Neuron (in vitro differentiated cells): ENCODE results near the gene POU2F3.

Experiments
- H2AFZ ChIP-seq: one replicate; pipeline ENCODE4 v1.6.1; 2013; ENCODE audit warnings: low read depth, mild to moderate bottlenecking, inconsistent platforms, low read length, moderate library complexity
- H3K27me3 ChIP-seq: one replicate; pipeline ENCODE4 v1.6.1; 2013; ENCODE audit warnings: low read length; ENCODE audit not compliant: insufficient read depth
- H3K36me3 ChIP-seq: one replicate; pipeline ENCODE4 v1.6.1; 2013; ENCODE audit warnings: low read length; ENCODE audit not compliant: insufficient read depth
- H3K4me1 ChIP-seq: one replicate; pipeline ENCODE4 v1.6.1; 2013; ENCODE audit warnings: low read length; ENCODE audit not compliant: insufficient read depth
- H3K4me3 ChIP-seq: 2 replicates; pipeline ENCODE4 v1.5.1; 2013; ENCODE audit warnings: mild to moderate bottlenecking, low read length, moderate library complexity
- H3K9me3 ChIP-seq: one replicate; pipeline ENCODE4 v1.6.1; 2013; ENCODE audit warnings: low read length

The POU2F3 gene

DNA sequence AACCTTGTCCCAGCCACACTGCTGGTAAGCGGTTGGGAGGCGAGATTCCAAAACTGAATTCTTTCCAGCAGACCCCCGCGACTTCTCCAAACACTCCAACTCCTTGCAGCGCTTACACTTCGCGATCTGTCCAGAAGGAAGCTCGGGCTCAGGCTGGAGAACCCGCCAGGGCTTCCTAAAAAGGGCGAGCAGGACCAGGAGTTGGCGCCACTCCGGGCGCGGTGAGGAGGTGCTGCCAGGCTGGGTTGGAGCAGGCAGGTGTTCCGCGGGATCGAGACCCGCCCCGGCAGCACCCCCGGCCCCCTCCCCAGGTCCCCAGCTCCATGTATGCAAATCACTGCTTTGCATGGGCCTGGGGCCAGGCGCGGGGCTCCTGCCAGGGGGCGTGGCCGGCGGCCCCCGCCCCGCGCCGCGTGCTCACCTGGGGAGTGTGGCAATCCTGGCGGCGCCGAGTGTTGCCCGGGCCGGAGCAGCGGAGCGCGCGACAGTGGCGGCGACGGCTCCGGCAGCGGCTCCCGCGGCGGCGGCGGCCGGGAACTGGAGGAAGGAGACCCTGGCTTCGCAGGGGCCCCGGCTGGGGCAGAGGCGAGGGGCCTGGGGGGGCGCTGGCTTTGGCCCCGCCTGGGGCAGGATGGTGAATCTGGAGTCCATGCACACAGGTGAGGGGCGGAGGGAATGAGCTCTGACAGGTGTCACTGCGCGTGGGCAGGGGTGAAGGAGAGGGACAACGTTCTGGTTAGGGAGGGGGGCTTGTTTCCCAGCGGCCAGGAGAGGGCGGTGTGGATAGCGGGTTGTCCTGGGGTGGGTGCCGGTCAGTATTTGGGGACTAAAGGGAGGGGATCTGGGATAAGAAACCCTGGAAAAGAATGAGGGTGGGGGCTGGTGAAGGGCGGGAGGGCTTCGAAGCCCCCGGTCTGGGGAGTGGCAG, at the start of gene POU2F3:
POU2F3 (plus strand) TSS at position 428 of the 928 bp plus-strand sequence; CDS start at position 632, 204 bp downstream.
- H3K4me3 ChIP-seq: no peak within 1 kb of the TSS
- H2AFZ ChIP-seq: no peak within 1 kb of the TSS
- no peaks in the 10 kb centered on the region for H3K9me3 ChIP-seq
- H3K27me3 ChIP-seq: peaks cover 77% of the 10 kb centered on the region
- H3K36me3 ChIP-seq: no peaks in the 10 kb centered on the region
- no peaks in the 10 kb centered on the region for H3K4me1 ChIP-seq

GRCh38 chr11:120191058-120191457, 48.9 kb upstream of the POU2F3 start:
- Histone ChIP-seq H2AFZ (no peak overlapping the region), H3K27me3 (peaks cover 2% of the 10 kb centered on the region), H3K4me3 (no peak overlapping the region), H3K9me3 (peaks cover 4% of the 10 kb centered on the region), H3K4me1 (peaks cover 12% of the 10 kb centered on the region), H3K36me3 (no peaks in the 10 kb centered on the region)

DNA sequence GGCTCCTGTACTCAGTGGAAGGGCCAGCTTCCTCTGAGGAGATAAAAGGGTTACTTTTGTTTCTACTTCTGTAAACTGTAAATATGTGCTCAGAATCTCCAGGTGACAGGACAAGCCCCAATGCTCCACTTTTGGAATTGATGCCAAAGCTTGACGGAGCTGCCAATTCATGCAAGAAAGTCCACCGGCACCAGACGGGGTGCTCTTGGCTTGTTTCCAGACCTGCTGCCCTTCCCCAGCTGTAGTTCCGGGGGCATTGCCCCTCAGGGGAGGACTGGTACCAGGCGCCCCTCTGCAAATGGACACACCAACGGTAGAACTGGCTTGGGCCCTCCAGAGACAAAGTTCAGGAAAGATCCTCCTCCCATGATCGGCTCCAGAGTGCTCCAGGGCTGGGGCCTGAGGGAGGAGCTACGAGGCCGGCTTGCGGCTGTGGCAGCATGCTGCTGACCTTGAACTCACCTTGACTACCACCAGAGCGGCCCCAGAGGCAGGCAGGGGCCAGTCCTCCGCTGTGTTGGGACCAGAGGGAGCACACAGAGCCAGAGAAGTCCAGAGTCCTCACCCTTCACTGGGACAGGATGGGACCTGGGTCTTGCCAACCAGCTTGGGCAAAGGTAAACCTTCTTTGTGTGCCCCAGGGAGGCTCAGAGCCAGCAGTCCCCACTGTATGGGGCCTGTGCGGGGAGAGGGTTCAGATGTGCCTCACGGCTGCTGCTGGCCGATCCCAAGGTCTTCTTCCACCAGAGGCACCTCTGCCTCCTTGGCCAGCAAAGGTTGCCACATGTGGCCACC, 46.9 kb upstream of the POU2F3 start:
- Histone ChIP-seq H3K27me3 (peaks cover 2% of the 10 kb centered on the region), H3K4me1 (peaks cover 11% of the 10 kb centered on the region), H2AFZ (no peak overlapping the region), H3K36me3 (no peaks in the 10 kb centered on the region), H3K9me3 (peaks cover 4% of the 10 kb centered on the region), H3K4me3 (no peak overlapping the region)

- H3K4me1 ChIP-seq: peaks cover 11% of the 10 kb centered on the region
- H2AFZ ChIP-seq: no peak overlapping the region
- peaks cover 6% of the 10 kb centered on the region for H3K27me3 ChIP-seq
Observed at GRCh38 chr11:120194166-120194565, 45.8 kb upstream of the POU2F3 start.

GRCh38 chr11:120195601-120196320, 44.2 kb upstream of the POU2F3 start:
- Histone ChIP-seq H3K4me3 (no peak overlapping the region), H3K36me3 (no peaks in the 10 kb centered on the region), H3K9me3 (no peaks in the 10 kb centered on the region), H3K4me1 (peaks cover 11% of the 10 kb centered on the region), H2AFZ (no peak overlapping the region), H3K27me3 (peaks cover 8% of the 10 kb centered on the region)

More at GRCh38 chr11:120194166-120194565, 45.8 kb upstream of the POU2F3 start:
- Histone ChIP-seq H3K9me3 (peaks cover 2% of the 10 kb centered on the region), H3K36me3 (no peaks in the 10 kb centered on the region), H3K4me3 (no peak overlapping the region)

DNA sequence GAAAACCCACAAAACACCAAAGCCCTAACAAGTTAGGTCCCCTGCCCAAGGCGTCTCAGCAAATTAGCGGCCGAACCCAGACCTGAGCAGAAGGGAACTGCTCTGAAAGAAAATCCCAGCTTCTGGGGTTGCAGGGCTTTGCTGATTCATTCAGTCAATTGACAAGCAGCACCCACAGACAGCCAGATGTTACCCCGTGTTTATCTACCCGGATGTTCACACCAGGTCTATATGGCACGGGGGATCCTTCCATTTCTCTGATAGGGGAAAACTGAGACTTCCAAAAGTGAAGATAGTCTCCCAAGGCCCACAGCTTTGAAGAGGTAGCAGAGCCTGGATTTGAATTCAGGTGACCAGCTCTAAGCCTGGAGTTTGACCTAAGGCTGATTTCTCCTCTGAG, 43.1 kb upstream of the POU2F3 start:
- Histone ChIP-seq H3K36me3 (no peaks in the 10 kb centered on the region), H3K4me3 (no peak overlapping the region), H3K27me3 (peaks cover 8% of the 10 kb centered on the region), H2AFZ (no peak overlapping the region), H3K4me1 (peaks cover 11% of the 10 kb centered on the region), H3K9me3 (no peaks in the 10 kb centered on the region)

DNA sequence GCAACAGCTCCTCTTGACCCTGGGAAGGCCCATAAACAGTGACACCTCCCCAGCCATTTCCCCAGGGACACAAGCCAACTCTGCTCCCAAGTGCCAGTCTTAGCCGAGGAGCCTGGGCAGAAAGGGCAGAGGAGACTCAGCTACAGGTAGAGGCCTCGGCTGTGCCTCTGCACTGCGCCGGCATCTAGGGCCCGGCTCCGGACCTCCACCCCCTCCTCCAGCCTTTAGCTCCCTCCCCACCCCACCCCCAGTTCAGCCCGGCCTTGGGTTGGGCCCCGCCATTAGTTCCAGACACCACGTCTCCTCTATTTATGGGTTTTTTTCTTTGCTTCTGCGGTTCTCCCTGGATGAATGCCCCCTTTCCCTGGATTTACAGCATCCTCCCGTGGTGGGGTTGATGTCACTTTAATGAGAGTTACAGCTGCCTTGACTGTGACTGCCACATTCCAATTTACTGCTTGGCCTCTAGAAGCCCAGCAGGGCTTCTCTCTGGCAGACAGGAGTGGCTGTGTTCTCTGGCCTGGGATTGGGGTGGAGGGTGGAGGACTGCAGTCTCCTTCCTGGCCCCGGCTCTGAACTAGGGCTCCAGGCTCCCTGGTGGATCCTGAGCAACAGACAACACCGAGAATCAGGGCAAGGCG, 42.6 kb upstream of the POU2F3 start:
- no peaks in the 10 kb centered on the region for H3K9me3 ChIP-seq
- H3K4me1 ChIP-seq: peaks cover 11% of the 10 kb centered on the region
- H3K36me3 ChIP-seq: no peaks in the 10 kb centered on the region
- no peak overlapping the region for H3K4me3 ChIP-seq
- no peak overlapping the region for H2AFZ ChIP-seq
- peaks cover 8% of the 10 kb centered on the region for H3K27me3 ChIP-seq

DNA sequence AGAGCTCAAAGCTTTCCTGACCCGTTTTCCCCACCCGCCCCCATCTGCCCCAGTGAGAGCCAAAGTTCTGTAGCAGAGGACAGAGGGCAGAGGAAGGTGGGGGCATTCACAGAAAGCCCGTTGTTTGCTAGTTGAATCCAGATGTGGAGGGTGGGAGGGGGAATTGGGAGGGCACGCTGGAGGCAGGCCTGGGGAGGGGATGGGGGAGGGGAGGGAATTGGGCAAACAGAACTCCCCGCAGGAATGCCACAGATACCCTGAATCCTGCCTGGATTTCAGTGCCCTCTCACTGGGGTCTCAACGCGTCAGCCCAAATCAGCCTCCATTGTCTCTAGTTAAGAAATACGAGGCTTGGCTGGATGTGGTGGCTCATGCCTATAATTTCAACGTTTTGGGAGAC, 42.0 kb upstream of the POU2F3 start:
- Histone ChIP-seq H2AFZ (no peak overlapping the region), H3K36me3 (no peaks in the 10 kb centered on the region), H3K9me3 (no peaks in the 10 kb centered on the region), H3K4me3 (no peak overlapping the region), H3K27me3 (peaks cover 8% of the 10 kb centered on the region), H3K4me1 (peaks cover 11% of the 10 kb centered on the region)

DNA sequence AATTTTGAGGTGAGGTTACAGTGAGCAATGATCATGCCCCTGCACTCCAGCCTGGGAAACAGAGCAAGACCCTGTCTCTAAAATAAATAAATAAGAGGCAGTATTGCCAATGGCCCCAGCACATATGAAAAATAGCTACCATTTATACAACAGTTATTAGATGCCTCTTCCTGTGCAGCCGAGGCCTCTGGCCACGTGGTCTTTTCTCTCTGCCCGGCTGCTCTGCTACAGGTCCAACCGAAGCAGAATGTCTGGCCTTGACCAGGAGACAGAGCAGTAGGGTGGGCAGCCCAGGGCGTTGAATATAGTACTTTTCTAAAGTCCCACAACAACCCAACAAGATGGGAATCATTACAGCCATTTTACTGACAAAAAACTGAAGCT, 41.5 kb upstream of the POU2F3 start:
- H3K4me3 ChIP-seq: no peak overlapping the region

GRCh38 chr11:120198787-120199469, 41.0 kb upstream of the POU2F3 start:
- H3K9me3 ChIP-seq: no peaks in the 10 kb centered on the region
- peaks cover 11% of the 10 kb centered on the region for H3K4me1 ChIP-seq
- H3K4me3 ChIP-seq: no peak overlapping the region
- peaks cover 7% of the 10 kb centered on the region for H3K27me3 ChIP-seq
- no peak overlapping the region for H2AFZ ChIP-seq
- no peaks in the 10 kb centered on the region for H3K36me3 ChIP-seq

More for the DNA sequence above, 41.5 kb upstream of the POU2F3 start:
- no peaks in the 10 kb centered on the region for H3K9me3 ChIP-seq
- no peak overlapping the region for H2AFZ ChIP-seq
- H3K36me3 ChIP-seq: no peaks in the 10 kb centered on the region
- H3K27me3 ChIP-seq: peaks cover 8% of the 10 kb centered on the region
- peaks cover 11% of the 10 kb centered on the region for H3K4me1 ChIP-seq

DNA sequence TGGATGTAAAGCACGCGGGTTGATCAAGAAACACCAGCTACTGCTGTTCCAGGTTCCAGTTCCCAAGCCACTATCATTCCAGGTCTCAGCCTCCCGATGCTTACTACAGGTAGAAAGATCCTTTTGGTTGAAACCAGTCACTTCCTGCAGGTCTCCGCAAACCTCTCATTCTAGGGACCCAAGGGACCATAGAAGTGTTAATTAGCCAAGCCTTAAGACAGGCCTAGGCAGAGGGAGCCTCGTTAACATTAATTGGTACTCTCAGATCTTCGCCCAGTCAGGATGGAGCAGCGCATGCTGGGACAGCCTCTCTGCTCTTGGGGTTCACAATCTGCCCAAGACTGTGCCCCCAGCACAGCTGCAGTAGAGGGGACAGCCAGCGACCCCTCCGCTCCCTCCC, 40.3 kb upstream of the POU2F3 start:
- H3K27me3 ChIP-seq: peaks cover 6% of the 10 kb centered on the region
- no peak overlapping the region for H3K4me3 ChIP-seq
- no peaks in the 10 kb centered on the region for H3K36me3 ChIP-seq
- H2AFZ ChIP-seq: no peak overlapping the region
- peaks cover 11% of the 10 kb centered on the region for H3K4me1 ChIP-seq
- no peaks in the 10 kb centered on the region for H3K9me3 ChIP-seq

- Histone ChIP-seq H3K36me3 (no peaks in the 10 kb centered on the region), H2AFZ (no peak overlapping the region), H3K4me1 (peaks cover 8% of the 10 kb centered on the region), H3K27me3 (peaks cover 6% of the 10 kb centered on the region), H3K9me3 (no peaks in the 10 kb centered on the region), H3K4me3 (no peak overlapping the region)
Observed at GRCh38 chr11:120200677-120201076, 39.3 kb upstream of the POU2F3 start.
